Medulla oblongata (tissue), 1 donor: Measurements from ENCODE around the gene CGNL1.
A peak's percentile ranks its signal among the peaks of the same experiment; 100 is the strongest.

Experiments
- DNase-seq: peaks from one replicate; pipeline ENCODE4 v3.0.0-alpha.2; 2015; ENCODE audit errors: extremely low spot score

CGNL1 gene

GRCh38 chr15:57384816-57385215 lies 8.5 kb downstream of the CGNL1 start:
- DNase-seq, result no peak

- no peak for DNase-seq
These were observed 9.7 kb downstream of the CGNL1 start for GRCh38 chr15:57385923-57386390.

- no peak for DNase-seq
These were observed 10.7 kb downstream of the CGNL1 start for GRCh38 chr15:57386976-57387375.

- DNase-seq, result no peak
These were observed 11.3 kb downstream of the CGNL1 start for GRCh38 chr15:57387564-57388076.

- no peak for DNase-seq
These were observed 12.2 kb downstream of the CGNL1 start for GRCh38 chr15:57388464-57388863.

- DNase-seq, result no peak
These were observed 13.7 kb downstream of the CGNL1 start for GRCh38 chr15:57389991-57390390.

GRCh38 chr15:57390583-57390982 lies 14.3 kb downstream of the CGNL1 start:
- no peak for DNase-seq

- DNase-seq, result no peak
These were observed 15.2 kb downstream of the CGNL1 start for GRCh38 chr15:57391537-57391936.

- DNase-seq, result no peak
These were observed 16.8 kb downstream of the CGNL1 start for GRCh38 chr15:57393061-57393460.

GRCh38 chr15:57395292-57395691 lies 19.0 kb downstream of the CGNL1 start:
- peak; percentile 50 for DNase-seq

- DNase-seq, result no peak
These were observed 22.0 kb downstream of the CGNL1 start for GRCh38 chr15:57398336-57398735.

GRCh38 chr15:57401546-57401945 lies 25.2 kb downstream of the CGNL1 start:
- DNase-seq, result no peak

- no peak for DNase-seq
These were observed 26.7 kb downstream of the CGNL1 start for GRCh38 chr15:57403017-57403416.

GRCh38 chr15:57403566-57404325 lies 27.4 kb downstream of the CGNL1 start:
- DNase-seq, result no peak

GRCh38 chr15:57405133-57405532 lies 28.8 kb downstream of the CGNL1 start:
- no peak for DNase-seq

GRCh38 chr15:57406062-57406772 lies 29.9 kb downstream of the CGNL1 start:
- no peak for DNase-seq

- no peak for DNase-seq
These were observed 34.1 kb downstream of the CGNL1 start for GRCh38 chr15:57410373-57410772.

GRCh38 chr15:57411945-57412768 lies 35.9 kb downstream of the CGNL1 start:
- DNase-seq, result no peak

GRCh38 chr15:57415602-57416001 lies 39.3 kb downstream of the CGNL1 start:
- DNase-seq, result no peak

- no peak for DNase-seq
These were observed 42.3 kb downstream of the CGNL1 start for GRCh38 chr15:57418635-57419034.

- DNase-seq, result no peak
These were observed 43.0 kb downstream of the CGNL1 start for GRCh38 chr15:57419335-57419734.

GRCh38 chr15:57421110-57421509 lies 44.8 kb downstream of the CGNL1 start:
- DNase-seq, result no peak
